Stimulated activated CD4-positive, alpha-beta T cell treated with anti-CD3 and anti-CD28 coated beads, Interleukin-15, amount 100 ng/mL, for 48 hours (primary cell): ENCODE data around the gene PRC1.
"Not testable (repeated sequence)": the region's sequence is repeated elsewhere in the genome, so short reads cannot be mapped to it uniquely, and the experiment has no call there.

Experiments
- DNase-seq, 2 donors: peaks; one replicate each; pipeline ENCODE4 v3.0.0-alpha.2; 2020; ENCODE audit warnings: low read depth in 2 of 2

The PRC1 gene

GRCh38 chr15:90934256-90934948 is 59.9 kb downstream of the PRC1 start:
- peak; percentile 77 to 88 for DNase-seq

- DNase-seq: no peak
Measured at GRCh38 chr15:90933301-90933700, 61.0 kb downstream of the PRC1 start.

- no peak for DNase-seq
Measured at GRCh38 chr15:90932660-90932991, 61.7 kb downstream of the PRC1 start.

- DNase-seq: peak; percentile 82 to 87
Measured at GRCh38 chr15:90931828-90932659, 62.3 kb downstream of the PRC1 start, which contains the start of gene HDDC3. Gene HDDC3 (minus strand): TSS chr15:90932549. CDS start chr15:90932540, 9 bp downstream.

GRCh38 chr15:90931575-90931827 is 62.8 kb downstream of the PRC1 start:
- DNase-seq: no peak

- DNase-seq: no peak
Measured at GRCh38 chr15:90930861-90931574, 63.3 kb downstream of the PRC1 start.

- DNase-seq: no peak
Measured at GRCh38 chr15:90929246-90930019, 64.9 kb downstream of the PRC1 start.

GRCh38 chr15:90928106-90928505 is 66.2 kb downstream of the PRC1 start:
- not testable (repeated sequence) for DNase-seq

GRCh38 chr15:90926766-90927165 is 67.6 kb downstream of the PRC1 start:
- DNase-seq: not testable (repeated sequence)

GRCh38 chr15:90924375-90924774 is 70.0 kb downstream of the PRC1 start:
- DNase-seq: no peak

GRCh38 chr15:90922712-90923322 is 71.5 kb downstream of the PRC1 start:
- peak in 1 of 2 donors; percentile 35 for DNase-seq

GRCh38 chr15:90921887-90922286 is 72.4 kb downstream of the PRC1 start:
- DNase-seq: no peak

- DNase-seq: no peak
Measured at GRCh38 chr15:90918835-90919234, 75.5 kb downstream of the PRC1 start.

GRCh38 chr15:90918034-90918788 is 76.1 kb downstream of the PRC1 start:
- no peak for DNase-seq

GRCh38 chr15:90917569-90917968 is 76.8 kb downstream of the PRC1 start:
- no peak for DNase-seq

GRCh38 chr15:90916461-90916860 is 77.9 kb downstream of the PRC1 start:
- no peak for DNase-seq
